GM12878 (cell line): ENCODE measurements around the gene PSMB7.

Experiments
- EZH2 ChIP-seq: IDR thresholded peaks from 2 replicates; pipeline ENCODE4 v1.6.1; 2012; ENCODE audit warnings: low read depth, mild to moderate bottlenecking, control low read depth, inconsistent platforms, low read length, borderline replicate concordance; ENCODE audit not compliant: control insufficient read depth
- POLR2AphosphoS2 ChIP-seq: IDR thresholded peaks from 2 replicates; pipeline ENCODE4 v1.6.1; 2011; ENCODE audit warnings: low read depth, mild to moderate bottlenecking, low read length, improper control_type of control experiment, moderate library complexity
- TF ChIP-seq, protein P1 (sequence below): fragments of 450-650 bp; formaldehyde crosslinking; IDR thresholded peaks from 2 replicates; pipeline ENCODE4 v1.4.0; 2020; ENCODE audit warnings: mild to moderate bottlenecking, moderate library complexity
- TF ChIP-seq, protein P2 (sequence below), 3 experiments: IDR thresholded peaks in 2 of 3; conservative IDR thresholded peaks in 1 of 3; 2 replicates each; pipeline ENCODE4 v1.5.1; 2011; ENCODE audit warnings: low read depth in 3 of 3, low read length in 3 of 3, mild to moderate bottlenecking in 3 of 3, control low read depth in 2 of 3, moderate library complexity in 2 of 3, inconsistent platforms in 1 of 3, mixed read lengths in 1 of 3; ENCODE audit not compliant: control insufficient read depth in 2 of 3, insufficient read depth in 1 of 3; ENCODE audit errors: extremely low read depth in 1 of 3

DNA sequence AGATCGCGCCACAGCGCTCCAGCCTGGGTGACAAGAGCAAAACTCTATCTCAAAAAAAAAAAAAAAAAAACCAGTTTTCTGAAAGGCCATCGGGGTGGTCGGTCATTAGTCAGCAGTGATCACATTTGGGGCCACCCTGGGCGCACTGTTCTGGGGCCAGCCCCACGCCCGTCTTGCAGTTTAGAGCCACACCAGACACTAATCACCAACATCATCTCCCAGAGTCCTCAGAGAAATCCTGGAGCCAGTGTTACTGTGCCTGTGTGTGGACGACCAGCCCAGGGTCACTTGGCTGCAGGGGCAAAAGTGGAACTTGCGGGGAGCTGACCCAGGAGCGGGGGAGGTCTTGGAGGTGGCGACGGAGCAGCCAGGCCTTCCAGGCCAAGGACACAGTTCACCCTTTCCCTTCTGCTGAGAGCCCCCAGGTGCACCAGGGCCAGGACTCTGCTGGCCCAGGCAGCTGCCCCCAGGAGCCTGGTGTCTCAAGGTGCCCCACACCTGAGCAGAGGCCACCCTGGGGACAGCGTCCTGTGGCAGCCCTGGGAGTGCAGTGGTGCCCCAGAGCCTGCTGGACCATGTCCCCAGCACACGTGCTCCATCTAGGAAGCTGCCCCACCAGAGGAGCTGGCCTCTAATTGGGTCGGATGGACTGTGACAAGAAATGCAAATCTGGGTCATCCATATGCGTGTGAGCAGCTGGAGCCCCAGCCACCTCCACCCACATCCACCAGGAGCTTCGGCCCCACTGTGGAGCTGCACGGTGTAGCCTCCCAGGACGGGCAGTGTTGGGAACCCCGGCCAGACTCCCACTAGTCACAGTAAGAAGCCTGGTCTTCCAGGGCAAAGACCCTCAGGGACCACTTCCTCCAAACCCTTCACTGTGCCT, 106.4 kb downstream of the PSMB7 start:
- TF ChIP-seq POLR2AphosphoS2: no peak
- TF ChIP-seq, protein P1, sequence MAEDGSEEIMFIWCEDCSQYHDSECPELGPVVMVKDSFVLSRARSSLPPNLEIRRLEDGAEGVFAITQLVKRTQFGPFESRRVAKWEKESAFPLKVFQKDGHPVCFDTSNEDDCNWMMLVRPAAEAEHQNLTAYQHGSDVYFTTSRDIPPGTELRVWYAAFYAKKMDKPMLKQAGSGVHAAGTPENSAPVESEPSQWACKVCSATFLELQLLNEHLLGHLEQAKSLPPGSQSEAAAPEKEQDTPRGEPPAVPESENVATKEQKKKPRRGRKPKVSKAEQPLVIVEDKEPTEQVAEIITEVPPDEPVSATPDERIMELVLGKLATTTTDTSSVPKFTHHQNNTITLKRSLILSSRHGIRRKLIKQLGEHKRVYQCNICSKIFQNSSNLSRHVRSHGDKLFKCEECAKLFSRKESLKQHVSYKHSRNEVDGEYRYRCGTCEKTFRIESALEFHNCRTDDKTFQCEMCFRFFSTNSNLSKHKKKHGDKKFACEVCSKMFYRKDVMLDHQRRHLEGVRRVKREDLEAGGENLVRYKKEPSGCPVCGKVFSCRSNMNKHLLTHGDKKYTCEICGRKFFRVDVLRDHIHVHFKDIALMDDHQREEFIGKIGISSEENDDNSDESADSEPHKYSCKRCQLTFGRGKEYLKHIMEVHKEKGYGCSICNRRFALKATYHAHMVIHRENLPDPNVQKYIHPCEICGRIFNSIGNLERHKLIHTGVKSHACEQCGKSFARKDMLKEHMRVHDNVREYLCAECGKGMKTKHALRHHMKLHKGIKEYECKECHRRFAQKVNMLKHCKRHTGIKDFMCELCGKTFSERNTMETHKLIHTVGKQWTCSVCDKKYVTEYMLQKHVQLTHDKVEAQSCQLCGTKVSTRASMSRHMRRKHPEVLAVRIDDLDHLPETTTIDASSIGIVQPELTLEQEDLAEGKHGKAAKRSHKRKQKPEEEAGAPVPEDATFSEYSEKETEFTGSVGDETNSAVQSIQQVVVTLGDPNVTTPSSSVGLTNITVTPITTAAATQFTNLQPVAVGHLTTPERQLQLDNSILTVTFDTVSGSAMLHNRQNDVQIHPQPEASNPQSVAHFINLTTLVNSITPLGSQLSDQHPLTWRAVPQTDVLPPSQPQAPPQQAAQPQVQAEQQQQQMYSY: no peak
- TF ChIP-seq EZH2: no peak
- TF ChIP-seq, protein P2, sequence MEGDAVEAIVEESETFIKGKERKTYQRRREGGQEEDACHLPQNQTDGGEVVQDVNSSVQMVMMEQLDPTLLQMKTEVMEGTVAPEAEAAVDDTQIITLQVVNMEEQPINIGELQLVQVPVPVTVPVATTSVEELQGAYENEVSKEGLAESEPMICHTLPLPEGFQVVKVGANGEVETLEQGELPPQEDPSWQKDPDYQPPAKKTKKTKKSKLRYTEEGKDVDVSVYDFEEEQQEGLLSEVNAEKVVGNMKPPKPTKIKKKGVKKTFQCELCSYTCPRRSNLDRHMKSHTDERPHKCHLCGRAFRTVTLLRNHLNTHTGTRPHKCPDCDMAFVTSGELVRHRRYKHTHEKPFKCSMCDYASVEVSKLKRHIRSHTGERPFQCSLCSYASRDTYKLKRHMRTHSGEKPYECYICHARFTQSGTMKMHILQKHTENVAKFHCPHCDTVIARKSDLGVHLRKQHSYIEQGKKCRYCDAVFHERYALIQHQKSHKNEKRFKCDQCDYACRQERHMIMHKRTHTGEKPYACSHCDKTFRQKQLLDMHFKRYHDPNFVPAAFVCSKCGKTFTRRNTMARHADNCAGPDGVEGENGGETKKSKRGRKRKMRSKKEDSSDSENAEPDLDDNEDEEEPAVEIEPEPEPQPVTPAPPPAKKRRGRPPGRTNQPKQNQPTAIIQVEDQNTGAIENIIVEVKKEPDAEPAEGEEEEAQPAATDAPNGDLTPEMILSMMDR (IDR thresholded peaks at IDR 0.05 in 2 of 3, conservative IDR thresholded peaks at IDR 0.05 in 1 of 3; ENCODE audit: control insufficient read depth in 2 of 3, extremely low read depth in 1 of 3, insufficient read depth in 1 of 3, low read depth in 3 of 3, low read length in 3 of 3): no peak
